Mesothelial cell of epicardium (in vitro differentiated cells): ENCODE results near the gene TTC32. TPM values are rescaled to one million over a fixed set of nuclear protein-coding genes. Genes with fewer than 3 reads are reported as not detected.

Experiments
- DNase-seq, 2 experiments: peaks; one replicate each; pipeline ENCODE4 v3.0.0; 2021; ENCODE audit warnings: low spot score in 2 of 2; ENCODE audit not compliant: unreplicated experiment in 2 of 2
- H3K27ac Mint-ChIP-seq: 2 replicates; pipeline ENCODE4 v1.8.0; 2021; ENCODE audit warnings: mixed read lengths
- H3K27me3 Mint-ChIP-seq: 2 replicates; pipeline ENCODE4 v1.8.0; 2021; ENCODE audit warnings: low read depth, mixed read lengths
- H3K36me3 Mint-ChIP-seq: 2 replicates; pipeline ENCODE4 v1.8.0; 2021; ENCODE audit warnings: mixed read lengths
- H3K4me1 Mint-ChIP-seq: 2 replicates; pipeline ENCODE4 v1.8.0; 2021; ENCODE audit warnings: mixed read lengths
- H3K4me3 Mint-ChIP-seq: 2 replicates; pipeline ENCODE4 v1.8.0; 2021; ENCODE audit warnings: mild to moderate bottlenecking, moderate library complexity, mixed read lengths
- H3K9me3 Mint-ChIP-seq: 2 replicates; pipeline ENCODE4 v1.8.0; 2021; ENCODE audit warnings: mixed read lengths
- total RNA-seq: library from RNA; stranded (reverse); gene quantifications from 3 replicates; pipeline ENCODE4 v1.2.1, GENCODE V29; 2021
- TF ChIP-seq, protein P1 (sequence below): fragments of 200-600 bp; sonication (generic); IDR thresholded peaks from one replicate; pipeline ENCODE4 v1.5.0; 2021; ENCODE audit warnings: antibody characterized with exemption; ENCODE audit not compliant: unreplicated experiment

TTC32 gene
- total RNA-seq, 1 donor from 2014 or later, result 16.8 TPM

DNA sequence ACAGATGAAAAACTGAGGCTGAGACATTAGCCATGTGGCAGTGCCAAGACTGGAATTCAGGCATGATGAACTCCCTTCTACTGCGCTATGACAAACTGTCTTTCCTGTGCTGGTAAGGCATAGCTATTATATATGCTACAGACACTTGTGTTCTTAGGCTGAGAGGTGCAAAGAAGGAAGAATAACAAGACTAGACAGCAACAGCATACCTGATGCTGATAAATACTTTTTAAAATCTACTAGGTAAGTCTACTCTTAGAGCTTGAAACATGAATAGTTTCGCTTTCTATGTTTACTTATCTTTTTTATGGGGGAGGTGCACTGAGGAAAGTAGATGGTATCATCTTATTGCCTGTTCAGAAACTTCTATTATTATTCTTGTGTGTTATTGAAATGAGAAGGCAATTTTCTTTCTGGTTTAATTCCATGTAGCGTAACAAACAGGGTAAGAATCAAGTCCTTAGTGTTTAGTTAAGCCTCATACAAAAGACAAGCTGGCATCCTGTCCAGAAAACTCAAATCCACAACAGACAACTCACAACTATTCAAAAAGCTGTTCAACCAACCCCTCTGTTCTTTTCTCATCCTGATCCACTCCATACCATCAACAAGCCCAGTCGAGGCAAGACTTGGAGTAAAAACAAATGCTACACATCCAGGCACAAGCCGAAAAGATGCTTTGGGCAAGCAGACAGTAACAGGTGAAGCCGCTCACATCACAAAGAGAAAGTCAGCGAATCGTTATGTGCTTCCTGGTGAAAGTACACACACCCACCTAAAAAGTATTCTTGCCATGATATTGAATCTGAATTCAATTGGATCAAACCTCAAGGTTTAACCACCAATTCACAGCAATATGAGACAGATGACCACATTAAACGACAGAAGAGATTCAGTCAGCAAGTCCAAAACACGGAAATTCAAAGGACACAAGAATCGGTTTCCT lies 1.5 kb downstream of the TTC32 start:
- DNase-seq, result no peak
- Mint-ChIP-seq H3K9me3 (no peaks in the 10 kb centered on the region), H3K27me3 (peaks cover 1% of the 10 kb centered on the region), H3K4me1 (peaks cover 46% of the 10 kb centered on the region), H3K4me3 (peak overlapping the region; percentile 97), H3K36me3 (no peaks in the 10 kb centered on the region), H3K27ac (peak overlapping the region; percentile 100)
- TF ChIP-seq, protein P1, sequence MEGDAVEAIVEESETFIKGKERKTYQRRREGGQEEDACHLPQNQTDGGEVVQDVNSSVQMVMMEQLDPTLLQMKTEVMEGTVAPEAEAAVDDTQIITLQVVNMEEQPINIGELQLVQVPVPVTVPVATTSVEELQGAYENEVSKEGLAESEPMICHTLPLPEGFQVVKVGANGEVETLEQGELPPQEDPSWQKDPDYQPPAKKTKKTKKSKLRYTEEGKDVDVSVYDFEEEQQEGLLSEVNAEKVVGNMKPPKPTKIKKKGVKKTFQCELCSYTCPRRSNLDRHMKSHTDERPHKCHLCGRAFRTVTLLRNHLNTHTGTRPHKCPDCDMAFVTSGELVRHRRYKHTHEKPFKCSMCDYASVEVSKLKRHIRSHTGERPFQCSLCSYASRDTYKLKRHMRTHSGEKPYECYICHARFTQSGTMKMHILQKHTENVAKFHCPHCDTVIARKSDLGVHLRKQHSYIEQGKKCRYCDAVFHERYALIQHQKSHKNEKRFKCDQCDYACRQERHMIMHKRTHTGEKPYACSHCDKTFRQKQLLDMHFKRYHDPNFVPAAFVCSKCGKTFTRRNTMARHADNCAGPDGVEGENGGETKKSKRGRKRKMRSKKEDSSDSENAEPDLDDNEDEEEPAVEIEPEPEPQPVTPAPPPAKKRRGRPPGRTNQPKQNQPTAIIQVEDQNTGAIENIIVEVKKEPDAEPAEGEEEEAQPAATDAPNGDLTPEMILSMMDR, result no peak

DNA sequence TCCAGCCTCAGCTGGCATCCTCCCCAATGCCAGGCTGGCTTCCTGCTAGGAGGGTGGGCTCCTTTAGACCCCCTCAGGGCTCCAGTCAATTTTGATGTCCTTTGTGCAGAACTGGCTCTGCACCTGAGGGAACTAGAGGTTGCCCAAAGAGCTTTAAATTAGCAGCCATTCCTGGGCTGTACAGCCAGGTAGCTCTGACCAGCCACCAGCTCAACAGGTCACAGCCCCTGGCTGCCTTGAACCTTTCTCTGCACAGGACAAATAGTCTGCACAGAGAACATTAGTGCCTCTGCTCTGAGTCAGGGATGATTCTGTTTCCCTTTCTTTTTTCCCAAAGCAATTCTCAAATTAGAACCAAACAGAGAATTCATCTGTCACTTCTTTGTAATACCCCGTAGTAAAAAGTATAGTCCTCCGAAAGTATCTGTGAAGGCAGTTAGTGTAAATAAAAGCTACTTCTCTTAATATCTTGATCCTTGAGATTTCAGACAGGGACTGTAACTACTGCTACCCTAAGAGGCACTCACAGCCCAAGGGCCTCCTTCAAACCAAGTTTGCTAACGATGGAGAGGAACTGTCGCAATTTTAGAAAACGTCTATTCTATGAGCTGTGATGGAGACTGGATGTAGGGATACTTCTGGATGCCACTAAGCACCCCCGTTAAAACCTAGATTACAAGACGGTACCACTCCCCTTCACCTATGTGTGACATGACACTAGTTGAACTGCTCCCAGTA lies 3.0 kb downstream of the TTC32 start:
- no peak overlapping the region for H3K4me3 Mint-ChIP-seq
- no peaks in the 10 kb centered on the region for H3K9me3 Mint-ChIP-seq
- TF ChIP-seq, protein P1, result no peak
- no peaks in the 10 kb centered on the region for H3K27me3 Mint-ChIP-seq
- DNase-seq, result no peak
- H3K36me3 Mint-ChIP-seq, result no peaks in the 10 kb centered on the region
- H3K27ac Mint-ChIP-seq, result no peak overlapping the region
- H3K4me1 Mint-ChIP-seq, result peaks cover 48% of the 10 kb centered on the region

DNA sequence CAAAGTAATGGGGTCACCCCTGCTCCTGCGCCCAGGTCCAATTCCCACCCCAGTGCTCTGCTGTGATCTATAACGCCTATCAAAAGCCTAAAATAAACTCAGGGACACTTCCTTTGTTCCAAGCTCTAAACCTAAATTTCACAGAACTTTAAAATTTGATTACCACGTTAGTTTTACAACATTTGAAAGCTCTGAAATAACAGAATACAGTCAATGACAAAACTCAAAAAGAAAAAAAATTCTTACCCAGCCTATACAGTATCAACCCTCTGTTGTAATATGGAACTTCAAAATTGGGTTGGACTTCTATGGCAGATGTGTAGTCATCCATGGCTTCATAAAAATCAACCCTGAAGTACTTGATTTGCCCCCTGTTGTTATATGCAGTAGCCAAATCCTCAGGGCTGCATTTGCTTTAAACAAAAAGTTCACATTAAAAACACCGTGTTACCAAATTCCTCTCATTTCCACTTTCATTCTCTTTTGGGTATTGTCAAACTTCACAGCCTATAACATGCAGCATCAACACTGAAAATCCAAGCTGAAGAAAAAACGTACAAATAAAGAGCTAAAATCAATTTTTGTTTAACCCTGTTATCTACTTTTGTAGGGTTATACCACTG lies 4.0 kb downstream of the TTC32 start:
- TF ChIP-seq, protein P1, result no peak
- no peak for DNase-seq
- Mint-ChIP-seq H3K36me3 (no peaks in the 10 kb centered on the region), H3K27me3 (no peaks in the 10 kb centered on the region), H3K27ac (no peak overlapping the region), H3K4me3 (peak overlapping the region; percentile 7), H3K4me1 (peaks cover 45% of the 10 kb centered on the region), H3K9me3 (no peaks in the 10 kb centered on the region)

DNA sequence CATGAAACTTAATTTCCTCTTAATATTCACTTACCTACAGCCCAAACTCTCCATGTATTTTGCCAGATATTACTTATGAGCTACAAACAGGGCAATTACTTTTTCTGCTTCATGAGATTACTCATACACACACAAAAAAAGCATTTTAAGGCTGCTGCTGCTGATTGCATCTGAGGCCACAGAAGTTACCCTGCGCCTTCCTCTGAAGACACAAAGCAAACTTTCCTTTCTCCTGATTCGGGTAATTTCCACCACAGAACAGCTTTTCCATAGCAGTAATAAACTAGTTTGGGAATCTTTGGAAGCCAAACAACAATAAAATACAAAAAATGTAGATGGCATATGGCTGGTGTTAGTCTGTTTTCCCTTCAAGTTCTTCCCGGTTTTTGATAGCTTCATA lies 6.2 kb downstream of the TTC32 start:
- TF ChIP-seq, protein P1, result no peak
- Mint-ChIP-seq H3K27ac (no peak overlapping the region), H3K9me3 (no peaks in the 10 kb centered on the region), H3K36me3 (no peaks in the 10 kb centered on the region), H3K4me1 (peaks cover 38% of the 10 kb centered on the region), H3K27me3 (no peaks in the 10 kb centered on the region), H3K4me3 (no peak overlapping the region)
- no peak for DNase-seq

DNA sequence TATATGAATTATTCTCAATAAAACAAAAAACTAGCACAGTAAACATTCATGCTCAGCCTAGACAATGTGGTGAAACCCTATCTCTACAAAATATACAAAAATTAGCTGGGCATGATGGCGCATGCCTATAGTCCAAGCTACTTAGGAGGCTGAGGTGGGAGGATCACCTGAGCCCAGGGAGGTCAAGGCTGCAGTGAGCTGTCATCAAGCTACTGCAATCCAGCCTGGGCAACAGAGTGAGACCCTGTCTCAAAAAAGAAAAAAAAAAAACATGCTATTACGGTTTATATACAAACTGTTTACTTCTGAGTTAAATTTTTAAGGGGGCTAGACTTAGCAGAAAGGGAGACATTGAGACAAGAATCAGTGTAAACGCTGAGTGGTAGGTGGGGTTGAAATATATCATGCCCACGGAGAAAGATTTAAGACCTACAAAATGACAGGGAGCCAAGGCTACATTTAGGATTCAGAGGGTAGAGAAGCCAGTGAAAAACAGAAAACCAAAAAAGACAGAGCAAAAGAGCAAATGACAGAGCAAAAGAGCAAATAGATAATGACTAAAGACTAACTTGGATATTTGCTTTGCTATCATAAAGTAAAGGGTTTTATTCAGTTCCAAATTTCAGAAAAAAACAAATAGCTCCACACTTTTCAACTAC lies 7.5 kb downstream of the TTC32 start:
- no peaks in the 10 kb centered on the region for H3K9me3 Mint-ChIP-seq
- no peaks in the 10 kb centered on the region for H3K27me3 Mint-ChIP-seq
- no peak overlapping the region for H3K4me3 Mint-ChIP-seq
- no peaks in the 10 kb centered on the region for H3K36me3 Mint-ChIP-seq
- DNase-seq, result no peak
- TF ChIP-seq, protein P1, result no peak
- no peak overlapping the region for H3K27ac Mint-ChIP-seq
- peaks cover 29% of the 10 kb centered on the region for H3K4me1 Mint-ChIP-seq
